Caco-2 (cell line): ENCODE results near the gene ATP6V0D1. TPM values are rescaled to one million over a fixed set of nuclear protein-coding genes. Genes with fewer than 3 reads are reported as not detected.

ENCODE experiments used
- BruUV-seq: library from RNA; stranded (reverse); fragments of 400-500 nt; replicated peaks from 2 replicates; lab custom pipeline; 2021; lab: Mats Ljungman, UMichigan
- CTCF ChIA-PET: fragments of 300-600 bp; sonication (Branson Sonifier 250); formaldehyde crosslinking; loops from one replicate; lab custom pipeline; 2022; ENCODE audit warnings: antibody characterized with exemption; lab: Charles Lee
- POLR2A ChIA-PET: fragments of 300-600 bp; sonication (Branson Sonifier 250); formaldehyde crosslinking; loops from one replicate; lab custom pipeline; 2022; ENCODE audit warnings: antibody characterized with exemption; lab: Charles Lee
- DNase-seq, 2 experiments: peaks; one replicate each; pipeline versions ENCODE4 v3.0.0 to v3.0.0-alpha.2; 2020 to 2022
- H3K27me3 ChIP-seq: replicated peaks from 2 replicates; pipeline ENCODE4 v1.6.0; 2011; ENCODE audit warnings: low read length; ENCODE audit not compliant: control insufficient read depth, insufficient read depth
- H3K36me3 ChIP-seq: 2 replicates; pipeline ENCODE4 v1.5.1; 2011; ENCODE audit warnings: low read length; ENCODE audit not compliant: control insufficient read depth, insufficient read depth
- H3K4me1 ChIP-seq: fragments of 250-450 bp; sonication (Bioruptor Pico); 2 replicates; pipeline ENCODE4 v1.5.1; 2020; ENCODE audit warnings: mild to moderate bottlenecking
- H3K4me3 ChIP-seq: 2 replicates; pipeline ENCODE4 v1.5.1; 2011; ENCODE audit warnings: low read depth, mild to moderate bottlenecking, control low read depth, low read length
- H3K9me3 ChIP-seq: fragments of 250-450 bp; sonication (Bioruptor Pico); 2 replicates; pipeline ENCODE4 v1.5.1; 2020; ENCODE audit warnings: mild to moderate bottlenecking, moderate library complexity
- H3K27ac Mint-ChIP-seq: one replicate; pipeline ENCODE4 v1.8.0; 2022; ENCODE audit warnings: mixed read lengths; ENCODE audit not compliant: unreplicated experiment
- H3K27me3 Mint-ChIP-seq: one replicate; pipeline ENCODE4 v1.8.0; 2022; ENCODE audit warnings: mixed read lengths; ENCODE audit not compliant: insufficient read depth, unreplicated experiment
- H3K36me3 Mint-ChIP-seq: one replicate; pipeline ENCODE4 v1.8.0; 2022; ENCODE audit warnings: mild to moderate bottlenecking, mixed read lengths; ENCODE audit not compliant: insufficient read depth, unreplicated experiment
- H3K4me1 Mint-ChIP-seq: one replicate; pipeline ENCODE4 v1.8.0; 2022; ENCODE audit warnings: low read depth, mixed read lengths; ENCODE audit not compliant: unreplicated experiment
- H3K4me3 Mint-ChIP-seq: one replicate; pipeline ENCODE4 v1.8.0; 2022; ENCODE audit warnings: mild to moderate bottlenecking, moderate library complexity, mixed read lengths; ENCODE audit not compliant: unreplicated experiment
- H3K9me3 Mint-ChIP-seq: one replicate; pipeline ENCODE4 v1.8.0; 2022; ENCODE audit warnings: mixed read lengths; ENCODE audit not compliant: unreplicated experiment
- CTCF ChIP-seq, 2 experiments: fragments of 200-600 bp in 1 of 2; IDR thresholded peaks; 1 replicate in 1 of 2; 2 replicates in 1 of 2; pipeline versions ENCODE4 v1.5.1 to v1.8.0; 2011 to 2022; ENCODE audit warnings: antibody characterized with exemption in 1 of 2, control low read depth in 1 of 2, inconsistent platforms in 1 of 2, low read depth in 1 of 2, low read length in 1 of 2, mild to moderate bottlenecking in 1 of 2, moderate library complexity in 1 of 2; ENCODE audit not compliant: insufficient read depth in 1 of 2, severe bottlenecking in 1 of 2, unreplicated experiment in 1 of 2
- intact Hi-C: fragments of 100-400 bp; cut with micrococcal nuclease; formaldehyde crosslinking; loops from one replicate; pipeline ENCODE4 v1.10.0; 2022; ENCODE audit not compliant: unreplicated experiment
- total RNA-seq: library from RNA; stranded (reverse); gene quantifications from 2 replicates; pipeline ENCODE4 v1.2.3, GENCODE V29; 2022

ATP6V0D1 gene
- total RNA-seq, 1 experiment from 2014 or later = 110 TPM

GRCh38 chr16:67506468-67506867 is 25.5 kb upstream of the ATP6V0D1 start:
- no peaks in the 10 kb centered on the region for H3K27me3 Mint-ChIP-seq
- Histone ChIP-seq H3K4me3 (no peak overlapping the region), H3K9me3 (no peaks in the 10 kb centered on the region), H3K36me3 (no peaks in the 10 kb centered on the region), H3K4me1 (no peaks in the 10 kb centered on the region), H3K27me3 (no peaks in the 10 kb centered on the region)
- no peak overlapping the region for H3K4me3 Mint-ChIP-seq
- no peaks in the 10 kb centered on the region for H3K4me1 Mint-ChIP-seq
- TF ChIP-seq CTCF (IDR thresholded peaks at IDR 0.05; ENCODE audit: insufficient read depth in 1 of 2, low read depth in 1 of 2, low read length in 1 of 2, severe bottlenecking in 1 of 2, unreplicated experiment in 1 of 2) = no peak
- BruUV-seq = no TSS peak
- DNase-seq = no peak
- no peaks in the 10 kb centered on the region for H3K9me3 Mint-ChIP-seq
- ChIA-PET POLR2A (no interaction called here), CTCF (interaction anchor here (0.6 to 1.1 kb wide), 2 partner anchors 15 to 28 kb away, joined by 3 to 4 read pairs; no protein-coding TSS in a partner anchor)
- intact Hi-C loops = no loop called here
- no peak overlapping the region for H3K27ac Mint-ChIP-seq
- no peaks in the 10 kb centered on the region for H3K36me3 Mint-ChIP-seq

DNA sequence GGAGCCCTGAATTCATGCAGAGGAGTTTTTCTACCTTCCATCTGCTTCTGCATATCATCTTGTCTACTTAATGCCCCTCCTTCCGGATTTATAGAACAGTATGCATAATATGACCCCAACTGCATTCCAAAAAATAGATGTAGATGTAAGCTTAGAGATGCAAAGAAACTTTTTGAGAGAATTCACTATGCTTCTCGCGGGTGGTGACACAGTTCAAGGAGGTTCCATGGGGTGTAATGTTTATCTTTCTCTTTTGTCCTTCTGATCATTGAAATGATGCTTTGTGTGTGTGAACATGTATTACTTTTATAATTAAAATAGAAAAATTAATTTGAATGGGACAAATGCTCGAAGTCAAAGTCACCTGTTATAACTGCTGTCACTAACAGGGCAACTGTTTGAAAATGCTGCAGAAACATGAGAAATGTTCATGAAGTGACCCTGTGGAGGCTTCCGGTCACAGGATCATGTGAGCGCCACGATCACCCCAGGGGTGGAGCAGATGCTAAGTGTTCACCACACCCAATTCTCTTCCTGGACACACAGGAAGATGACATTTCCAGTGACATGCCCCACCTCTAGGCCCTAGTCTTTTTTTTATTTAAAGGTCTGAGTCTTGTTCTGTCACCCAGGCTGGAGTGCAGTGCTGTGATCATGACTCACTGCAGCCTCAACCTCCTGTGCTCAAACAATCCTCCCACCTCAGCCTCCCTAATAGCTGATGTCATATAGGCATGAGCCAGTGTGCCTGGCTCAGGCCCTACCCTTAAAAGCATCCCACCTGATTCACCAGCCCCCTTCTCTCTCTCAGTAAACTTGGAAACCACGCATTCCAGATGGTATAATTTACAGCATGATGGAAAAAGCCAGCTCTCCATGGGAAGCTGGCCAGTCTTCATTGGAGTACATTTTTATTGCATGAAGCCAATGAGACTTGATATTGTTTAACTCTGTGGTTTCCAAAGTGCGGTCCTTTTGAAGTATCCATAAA is 23.4 kb upstream of the ATP6V0D1 start:
- Mint-ChIP-seq H3K27ac (no peak overlapping the region), H3K4me3 (no peak overlapping the region), H3K27me3 (no peaks in the 10 kb centered on the region), H3K4me1 (no peaks in the 10 kb centered on the region), H3K9me3 (no peaks in the 10 kb centered on the region), H3K36me3 (no peaks in the 10 kb centered on the region)
- no peak for DNase-seq
- no peak overlapping the region for H3K4me3 ChIP-seq
- POLR2A ChIA-PET = no interaction called here
- H3K27me3 ChIP-seq = no peaks in the 10 kb centered on the region
- intact Hi-C loops = no loop called here
- BruUV-seq = no TSS peak
- CTCF ChIA-PET = interaction anchor here (0.6 to 0.7 kb wide), 3 partner anchors 9 to 23 kb away, joined by 3 to 5 read pairs (median 3); partner anchors contain the start of gene ATP6V0D1
- TF ChIP-seq CTCF (IDR thresholded peaks at IDR 0.05; ENCODE audit: insufficient read depth in 1 of 2, low read depth in 1 of 2, low read length in 1 of 2, severe bottlenecking in 1 of 2, unreplicated experiment in 1 of 2) = no peak
- no peaks in the 10 kb centered on the region for H3K36me3 ChIP-seq
- no peaks in the 10 kb centered on the region for H3K4me1 ChIP-seq
- no peaks in the 10 kb centered on the region for H3K9me3 ChIP-seq

- Histone ChIP-seq H3K4me1 (no peaks in the 10 kb centered on the region), H3K27me3 (no peaks in the 10 kb centered on the region), H3K4me3 (no peak overlapping the region), H3K36me3 (no peaks in the 10 kb centered on the region), H3K9me3 (no peaks in the 10 kb centered on the region)
- Mint-ChIP-seq H3K4me1 (no peaks in the 10 kb centered on the region), H3K4me3 (no peak overlapping the region), H3K36me3 (no peaks in the 10 kb centered on the region), H3K27ac (no peak overlapping the region), H3K9me3 (no peaks in the 10 kb centered on the region), H3K27me3 (no peaks in the 10 kb centered on the region)
- BruUV-seq = no TSS peak
- no peak for DNase-seq
- ChIA-PET POLR2A (no interaction called here), CTCF (interaction anchor here (1.5 kb wide), 1 partner anchor 22 kb away, joined by 4 read pairs; no protein-coding TSS in a partner anchor)
- no peak for TF ChIP-seq CTCF (IDR thresholded peaks at IDR 0.05; ENCODE audit: insufficient read depth in 1 of 2, low read depth in 1 of 2, low read length in 1 of 2, severe bottlenecking in 1 of 2, unreplicated experiment in 1 of 2)
- intact Hi-C loops = no loop called here
Observed at GRCh38 chr16:67499106-67499505, 18.1 kb upstream of the ATP6V0D1 start.
